GM06990 (cell line): ENCODE data around the gene FOXRED1.
A peak's percentile ranks its signal among the peaks of the same experiment; 100 is the strongest.

Experiments used
- DNase-seq: peaks from one replicate; pipeline ENCODE4 v3.0.0-alpha.2; 2011; ENCODE audit not compliant: insufficient read length; ENCODE audit errors: extremely low read depth
- H3K27me3 ChIP-seq: replicated peaks from 2 replicates; pipeline ENCODE4 v1.6.0; 2011; ENCODE audit warnings: low read length; ENCODE audit not compliant: control insufficient read depth, insufficient read depth
- H3K36me3 ChIP-seq: 2 replicates; pipeline ENCODE4 v1.5.1; 2011; ENCODE audit warnings: low read length; ENCODE audit not compliant: control insufficient read depth, insufficient read depth
- H3K4me3 ChIP-seq: replicated peaks from 2 replicates; pipeline ENCODE4 v1.5.1; 2011; ENCODE audit warnings: low read depth, mild to moderate bottlenecking, control low read depth, low read length
- TF ChIP-seq, protein P1 (sequence below): IDR thresholded peaks from 2 replicates; pipeline ENCODE4 v1.5.1; 2011; ENCODE audit warnings: low read length, control low read depth, mild to moderate bottlenecking, inconsistent platforms; ENCODE audit not compliant: insufficient read depth, poor library complexity, severe bottlenecking

Gene FOXRED1

DNA sequence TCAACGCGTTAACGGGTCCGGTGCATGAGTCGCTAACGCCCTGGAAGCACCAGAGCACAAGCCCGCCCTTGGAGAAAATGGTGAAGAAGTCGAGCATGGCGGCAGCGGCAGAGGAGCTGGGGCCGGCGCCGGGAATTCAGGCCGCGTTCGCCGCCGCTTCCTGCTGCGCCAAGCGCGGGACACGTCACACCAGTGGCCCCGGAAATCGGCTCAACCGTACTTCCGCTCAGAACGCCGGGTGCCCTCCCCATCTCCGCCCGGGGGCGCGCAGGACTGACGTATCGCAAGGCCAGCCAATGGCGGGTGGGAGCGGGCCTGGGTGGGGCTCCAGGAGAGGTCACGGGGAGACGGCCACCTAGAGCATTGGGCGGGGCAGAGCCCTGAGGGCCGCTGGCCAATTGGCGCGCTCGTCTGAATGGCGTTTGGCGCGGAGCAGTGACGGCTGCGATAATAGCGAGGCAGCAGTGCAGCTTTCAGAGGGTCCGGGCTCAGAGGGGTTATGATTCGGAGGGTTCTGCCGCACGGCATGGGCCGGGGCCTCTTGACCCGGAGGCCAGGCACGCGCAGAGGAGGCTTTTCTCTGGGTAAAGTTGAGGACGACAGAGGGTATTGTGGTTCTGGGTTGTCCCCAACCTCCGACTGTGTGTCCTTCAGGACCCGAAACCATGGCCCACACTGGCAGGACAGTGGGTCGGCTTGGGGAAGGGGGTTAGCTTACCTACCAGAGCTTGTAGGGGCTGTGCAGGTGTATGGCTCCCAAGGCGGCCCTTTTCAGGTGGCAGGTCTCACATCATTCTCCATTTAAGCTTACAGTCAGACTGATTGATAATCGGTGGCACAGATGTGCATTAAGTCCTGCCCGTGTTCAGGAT, at the start of gene FOXRED1, which contains the start of gene SRPRA:
FOXRED1 (plus strand) TSS at position 447 of the 872 bp plus-strand sequence; CDS start at position 500, 53 bp downstream.
SRPRA (minus strand) TSS at position 188 of the 872 bp plus-strand sequence; CDS start at position 97, 91 bp downstream.
- H3K36me3 ChIP-seq, result peaks cover 37% of the 10 kb centered on the region
- H3K27me3 ChIP-seq, result no peaks in the 10 kb centered on the region
- peak; percentile 99 for DNase-seq
- TF ChIP-seq, protein P1, sequence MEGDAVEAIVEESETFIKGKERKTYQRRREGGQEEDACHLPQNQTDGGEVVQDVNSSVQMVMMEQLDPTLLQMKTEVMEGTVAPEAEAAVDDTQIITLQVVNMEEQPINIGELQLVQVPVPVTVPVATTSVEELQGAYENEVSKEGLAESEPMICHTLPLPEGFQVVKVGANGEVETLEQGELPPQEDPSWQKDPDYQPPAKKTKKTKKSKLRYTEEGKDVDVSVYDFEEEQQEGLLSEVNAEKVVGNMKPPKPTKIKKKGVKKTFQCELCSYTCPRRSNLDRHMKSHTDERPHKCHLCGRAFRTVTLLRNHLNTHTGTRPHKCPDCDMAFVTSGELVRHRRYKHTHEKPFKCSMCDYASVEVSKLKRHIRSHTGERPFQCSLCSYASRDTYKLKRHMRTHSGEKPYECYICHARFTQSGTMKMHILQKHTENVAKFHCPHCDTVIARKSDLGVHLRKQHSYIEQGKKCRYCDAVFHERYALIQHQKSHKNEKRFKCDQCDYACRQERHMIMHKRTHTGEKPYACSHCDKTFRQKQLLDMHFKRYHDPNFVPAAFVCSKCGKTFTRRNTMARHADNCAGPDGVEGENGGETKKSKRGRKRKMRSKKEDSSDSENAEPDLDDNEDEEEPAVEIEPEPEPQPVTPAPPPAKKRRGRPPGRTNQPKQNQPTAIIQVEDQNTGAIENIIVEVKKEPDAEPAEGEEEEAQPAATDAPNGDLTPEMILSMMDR, result no peak
- peak within 1 kb of the TSS; percentile 94 for H3K4me3 ChIP-seq

DNA sequence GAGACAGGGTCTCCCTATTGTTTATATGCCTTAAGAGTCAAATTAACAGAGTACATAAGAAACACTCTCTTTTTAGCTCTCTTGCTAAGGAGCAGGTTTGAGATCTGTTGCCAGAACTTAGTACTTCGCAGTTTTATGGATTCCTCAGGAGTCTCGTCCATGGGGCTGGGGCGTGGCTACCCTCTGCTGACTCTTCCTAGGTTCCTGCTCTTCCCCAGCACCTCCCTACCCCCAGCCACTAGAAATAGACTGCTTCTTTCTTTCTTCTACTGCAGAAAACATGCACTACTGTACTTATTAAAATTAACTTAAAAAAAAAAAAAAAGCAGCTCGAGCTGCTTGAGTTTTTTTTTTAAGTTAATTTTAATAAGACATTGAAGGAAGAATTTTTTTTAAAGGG, 49.4 kb upstream of the FOXRED1 start:
- no peaks in the 10 kb centered on the region for H3K27me3 ChIP-seq
- no peaks in the 10 kb centered on the region for H3K36me3 ChIP-seq
- TF ChIP-seq, protein P1, result no peak
- H3K4me3 ChIP-seq, result no peak overlapping the region
- no peak for DNase-seq

DNA sequence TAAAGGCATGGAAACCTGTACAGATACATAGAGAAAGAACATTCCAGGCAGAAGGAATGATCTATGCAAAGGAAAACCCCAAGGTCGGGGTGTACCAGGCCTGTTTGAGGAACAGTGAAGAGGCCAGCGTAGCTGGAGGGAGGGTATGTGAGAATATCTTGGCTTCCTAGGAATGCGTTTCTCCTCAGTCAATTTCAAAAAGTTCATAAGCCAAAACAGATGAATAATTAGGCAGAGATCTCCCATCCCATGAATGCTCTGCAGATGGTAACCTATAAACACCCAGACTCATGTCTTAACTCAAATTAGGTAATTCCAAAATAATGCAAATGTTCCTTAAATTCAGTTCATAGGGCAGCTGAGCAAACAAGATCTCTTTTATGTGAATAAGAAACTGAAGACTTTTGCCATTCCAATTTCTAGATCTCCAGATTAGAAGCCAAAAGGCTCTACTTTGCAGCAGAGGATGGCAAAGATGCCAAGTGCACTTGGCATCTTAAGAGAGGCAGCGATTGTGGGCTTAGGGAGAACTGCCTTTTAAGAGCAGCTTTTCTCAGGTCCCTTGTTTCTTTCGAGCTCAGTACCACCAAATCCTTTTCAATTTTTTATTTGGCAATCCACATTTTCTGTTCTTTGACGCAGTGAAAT, 44.2 kb upstream of the FOXRED1 start:
- TF ChIP-seq, protein P1, result no peak
- H3K27me3 ChIP-seq, result no peaks in the 10 kb centered on the region
- no peak for DNase-seq
- no peaks in the 10 kb centered on the region for H3K36me3 ChIP-seq
- H3K4me3 ChIP-seq, result no peak overlapping the region

DNA sequence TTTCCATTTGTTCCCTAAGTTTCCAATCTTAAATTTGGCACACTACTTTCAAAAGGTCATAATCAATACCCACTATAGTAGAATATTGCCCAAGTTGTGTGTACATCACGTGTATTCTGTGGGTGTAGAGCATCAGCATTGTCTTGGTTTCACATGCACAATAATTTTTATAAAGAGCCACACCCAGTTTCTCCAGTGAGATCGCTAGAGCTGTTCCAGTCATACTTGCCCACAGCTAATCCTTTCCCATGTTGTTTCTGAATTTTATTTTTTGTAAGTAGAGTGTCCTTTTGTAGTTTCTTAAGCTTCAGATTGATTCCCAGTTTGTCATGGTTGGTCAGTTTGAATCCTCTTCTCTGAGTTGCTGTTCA, 43.7 kb upstream of the FOXRED1 start:
- no peak overlapping the region for H3K4me3 ChIP-seq
- H3K27me3 ChIP-seq, result no peaks in the 10 kb centered on the region
- DNase-seq, result no peak
- H3K36me3 ChIP-seq, result no peaks in the 10 kb centered on the region; the same call in 1 of the 2 replicates
- TF ChIP-seq, protein P1, result no peak

DNA sequence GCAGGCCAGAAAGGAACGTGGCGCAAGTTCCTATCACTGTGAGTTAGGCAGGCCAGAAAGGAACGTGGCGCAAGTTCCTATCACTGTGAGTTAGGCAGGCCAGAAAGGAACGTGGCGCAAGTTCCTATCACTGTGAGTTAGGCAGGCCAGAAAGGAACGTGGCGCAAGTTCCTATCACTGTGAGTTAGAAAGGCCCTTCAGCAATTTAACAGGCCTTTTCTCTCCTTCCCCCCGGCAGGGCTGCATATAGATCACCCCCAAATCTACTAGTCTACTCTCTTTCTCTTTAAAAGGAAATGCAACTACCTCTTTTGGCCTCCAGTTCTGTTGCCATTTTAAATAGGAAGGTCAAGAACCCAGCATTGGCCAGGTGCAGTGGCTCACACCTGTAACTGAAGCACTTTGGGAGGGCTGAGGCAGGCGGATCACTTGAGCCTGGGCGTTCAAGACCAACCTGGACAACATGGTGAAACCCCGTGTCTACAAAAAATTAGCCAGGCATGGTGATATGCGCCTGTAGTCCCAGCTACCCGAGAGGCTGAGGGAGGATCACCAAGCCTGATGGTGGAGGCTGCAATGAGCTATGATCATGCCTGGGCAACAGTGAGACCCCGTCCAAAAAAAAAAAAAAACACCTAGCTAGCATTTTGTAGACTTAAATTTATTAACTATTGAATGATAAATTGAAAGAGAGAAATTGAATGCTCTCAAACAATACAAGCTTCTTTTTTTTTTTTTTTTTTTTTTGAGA, 42.4 kb upstream of the FOXRED1 start:
- Histone ChIP-seq H3K36me3 (no peaks in the 10 kb centered on the region; the same call in 1 of the 2 replicates), H3K4me3 (no peak overlapping the region)
- DNase-seq, result no peak

More for the DNA sequence above, 42.4 kb upstream of the FOXRED1 start:
- no peaks in the 10 kb centered on the region for H3K27me3 ChIP-seq
- TF ChIP-seq, protein P1, result no peak
